Measurements from ENCODE around the gene RPL36. TPM values are rescaled to one million over a fixed set of nuclear protein-coding genes. Genes with fewer than 3 reads are reported as not detected.

Gene RPL36
- total and polyA plus RNA-seq, 12 donors, result 270 to 1,152 (median 362) TPM

- peak; percentile 70 to 81 for DNase-seq
- Histone ChIP-seq H3K4me1 (peaks cover 7 to 46% (median 35%) of the 10 kb centered on the region in 9 donors), H3K4me3 (peak overlapping the region; percentile 64 to 98 (median 80)), H3K27ac (peak overlapping the region; percentile 60 to 97 (median 88)), H3K9me3 (no peaks in the 10 kb centered on the region), H3K36me3 (peaks cover 7 to 50% (median 43%) of the 10 kb centered on the region in 9 donors), H3K27me3 (no peaks in the 10 kb centered on the region)
- intact Hi-C loops (cut with DNase I), result loop anchor here in 3 of 10 donors (2.0 kb wide), 2 partner anchors 24 to 30 kb away; partner anchors contain the start of genes CATSPERD (in 2 of the 3) and LONP1 (in 2 of the 3)
- 6 to 7% methylated on average over 54 of the region's 54 CpGs for WGBS, 2 donors
- no peak for TF ChIP-seq CTCF (IDR thresholded peaks at IDR 0.05)
- peak; percentile 4 to 62 (median 42) for ATAC-seq
Observed at GRCh38 chr19:5690955-5691821, 1.1 kb downstream of the RPL36 start.

- Histone ChIP-seq H3K36me3 (peaks cover 7 to 59% (median 52%) of the 10 kb centered on the region in 9 donors), H3K27me3 (no peaks in the 10 kb centered on the region), H3K4me3 (peak overlapping the region in 8 of 10 donors; percentile 64 to 98 (median 80)), H3K9me3 (no peaks in the 10 kb centered on the region), H3K4me1 (peaks cover 7 to 39% (median 31%) of the 10 kb centered on the region in 9 donors), H3K27ac (peak overlapping the region in 9 of 10 donors; percentile 79 to 97 (median 89))
- intact Hi-C loops (cut with DNase I), result loop anchor here in 3 of 10 donors (2.0 kb wide), 2 partner anchors 23 to 29 kb away; partner anchors contain the start of genes CATSPERD (in 2 of the 3) and LONP1 (in 2 of the 3)
- WGBS, 2 donors, result 57 to 62% methylated on average over 42 of the region's 42 CpGs
- TF ChIP-seq CTCF (IDR thresholded peaks at IDR 0.05), result no peak
- no peak for ATAC-seq
- peak in 1 of 2 donors; percentile 26 for DNase-seq
Observed at GRCh38 chr19:5691822-5692722, 2.0 kb downstream of the RPL36 start.

GRCh38 chr19:5692723-5693194 lies 2.7 kb downstream of the RPL36 start:
- DNase-seq (no peak), ATAC-seq (no peak)
- H3K27ac ChIP-seq, result peak overlapping the region in 2 of 10 donors; percentile 11 to 15
- 73 to 74% methylated on average over 7 of the region's 7 CpGs for WGBS, 2 donors
- no peak overlapping the region for H3K4me3 ChIP-seq
- peaks cover 7 to 63% (median 53%) of the 10 kb centered on the region in 9 donors for H3K36me3 ChIP-seq
- H3K4me1 ChIP-seq, result peaks cover 7 to 33% (median 25%) of the 10 kb centered on the region in 9 donors
- H3K9me3 ChIP-seq, result no peaks in the 10 kb centered on the region
- no peak for TF ChIP-seq CTCF (IDR thresholded peaks at IDR 0.05)
- intact Hi-C loops (cut with DNase I), result no loop called here
- H3K27me3 ChIP-seq, result no peaks in the 10 kb centered on the region

Measured in heart right ventricle (tissue), 16 donors.